Erythroblast (primary cell): ENCODE results near the gene TGFBR2.

Source experiments
- GATA1 ChIP-seq: IDR thresholded peaks from 2 replicates; pipeline ENCODE4 v1.6.1; 2011; ENCODE audit warnings: low read depth, mild to moderate bottlenecking, control low read depth, low read length, moderate library complexity
- POLR2A ChIP-seq: IDR thresholded peaks from 2 replicates; pipeline ENCODE4 v1.6.1; 2011; ENCODE audit warnings: mild to moderate bottlenecking, low read length

DNA sequence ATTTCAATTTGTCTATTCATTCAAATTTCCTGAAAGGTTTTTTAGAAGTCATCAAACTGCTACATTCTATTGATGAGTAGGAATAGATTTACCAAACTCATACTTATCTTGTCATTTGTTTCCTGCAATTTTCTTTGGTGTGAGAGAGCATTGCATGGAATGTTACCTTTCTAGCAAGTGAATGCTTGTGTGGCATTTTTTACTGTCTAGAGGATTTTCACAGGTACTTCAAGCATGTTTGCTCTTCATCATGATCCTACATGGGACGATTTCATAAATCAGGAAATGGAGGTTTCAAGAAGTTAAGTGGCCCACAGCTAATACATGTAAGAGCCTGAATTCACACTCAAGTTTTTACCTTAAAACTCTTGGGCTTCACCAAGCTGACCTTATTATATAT, 26.1 kb downstream of the TGFBR2 start:
- TF ChIP-seq POLR2A = no peak
- no peak for TF ChIP-seq GATA1
